ENCODE data around the gene MYO15B.

MYO15B gene

DNA sequence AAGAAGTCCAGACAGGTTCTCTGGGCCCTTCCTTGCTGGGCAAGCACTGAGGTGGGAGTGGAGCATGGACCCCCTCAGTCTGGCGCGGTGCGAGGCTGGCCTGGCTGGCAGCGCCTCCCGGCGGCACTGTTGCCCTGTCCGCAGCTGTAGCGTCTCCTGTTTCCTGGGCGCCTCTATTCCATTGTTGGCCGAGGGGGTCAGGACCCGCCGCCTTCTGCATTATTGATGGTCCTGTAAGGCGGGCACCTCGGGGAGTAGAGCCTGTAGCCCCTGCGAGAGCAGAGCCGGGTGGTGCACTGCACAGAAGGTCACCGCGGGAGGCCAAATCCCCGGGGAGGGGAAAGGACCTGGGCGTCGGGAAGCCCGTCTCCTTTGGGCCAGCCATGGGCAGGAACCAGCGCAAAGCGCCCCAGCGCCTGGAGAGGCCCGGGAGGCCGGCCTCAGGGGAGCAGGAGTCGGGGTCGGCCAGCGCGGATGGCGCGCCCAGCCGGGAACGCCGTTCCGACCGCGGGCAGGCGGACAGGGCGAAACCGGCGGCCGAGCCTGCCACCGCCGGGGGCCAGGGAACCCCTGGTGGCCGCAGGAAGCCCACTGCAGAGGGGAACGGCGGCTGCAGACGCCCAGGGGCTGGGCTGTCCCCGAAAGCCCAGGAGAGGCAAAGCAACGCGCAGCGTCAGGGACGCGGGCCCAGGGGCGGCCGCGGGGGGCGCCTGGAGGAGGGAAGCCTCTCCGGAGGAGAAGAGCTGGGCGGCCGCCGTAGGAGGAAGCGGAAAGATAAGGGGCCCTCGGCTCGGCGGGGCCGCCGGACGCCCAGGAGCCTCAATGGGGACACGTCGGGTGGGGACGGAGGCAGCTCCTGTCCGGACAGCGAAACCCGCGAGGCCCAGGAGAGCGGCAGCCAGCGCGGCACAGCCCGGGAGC is at the start of gene MYO15B:
TSS of gene MYO15B (plus strand) at position 126 of the 921 bp plus-strand sequence. CDS start at position 384, 258 bp downstream.
- DNase-seq: peak; percentile 53

DNA sequence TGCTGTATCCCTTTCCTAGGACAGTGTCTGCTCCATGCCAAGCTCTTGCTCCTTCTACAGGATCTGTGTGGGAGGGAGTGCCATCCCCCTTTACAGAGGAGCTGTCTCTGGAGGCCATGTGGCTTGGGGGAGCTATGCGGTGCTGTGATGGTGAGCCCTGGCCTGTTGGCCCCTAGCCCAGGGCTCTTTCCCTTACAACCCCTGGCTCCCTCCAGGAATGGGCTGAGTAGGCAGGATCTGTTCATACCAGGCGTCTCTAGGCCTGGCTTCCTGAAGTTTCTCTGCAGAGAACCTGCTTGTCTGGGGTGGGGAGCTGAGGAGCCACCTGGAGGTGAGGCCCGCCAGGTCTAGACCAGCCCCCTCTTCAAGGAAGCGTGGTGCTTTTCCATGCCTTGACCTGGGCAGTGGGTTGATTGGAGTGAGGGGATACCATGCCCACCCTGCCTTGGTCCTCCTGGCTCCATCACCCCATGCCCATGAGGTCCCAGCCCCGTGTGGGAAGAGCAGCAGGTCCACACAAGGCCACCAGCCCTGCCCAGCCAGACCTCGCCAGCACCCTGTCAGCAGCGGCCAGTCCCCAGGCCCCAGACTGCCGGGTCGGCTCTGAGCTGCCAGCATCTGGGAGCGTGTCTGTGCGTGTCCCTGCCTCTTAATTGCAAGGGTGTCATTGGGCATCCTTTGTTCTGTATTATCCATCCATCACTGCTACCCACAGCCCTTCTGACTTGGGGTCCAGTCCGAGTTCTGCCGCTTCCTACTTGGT is 47.5 kb upstream of the MYO15B start:
- no peak for DNase-seq

GRCh38 chr17:75540923-75541503 is 46.6 kb upstream of the MYO15B start:
- DNase-seq: peak; percentile 8

GRCh38 chr17:75542229-75542628 is 45.4 kb upstream of the MYO15B start:
- no peak for DNase-seq

GRCh38 chr17:75542728-75543336 is 44.8 kb upstream of the MYO15B start:
- DNase-seq: no peak

DNA sequence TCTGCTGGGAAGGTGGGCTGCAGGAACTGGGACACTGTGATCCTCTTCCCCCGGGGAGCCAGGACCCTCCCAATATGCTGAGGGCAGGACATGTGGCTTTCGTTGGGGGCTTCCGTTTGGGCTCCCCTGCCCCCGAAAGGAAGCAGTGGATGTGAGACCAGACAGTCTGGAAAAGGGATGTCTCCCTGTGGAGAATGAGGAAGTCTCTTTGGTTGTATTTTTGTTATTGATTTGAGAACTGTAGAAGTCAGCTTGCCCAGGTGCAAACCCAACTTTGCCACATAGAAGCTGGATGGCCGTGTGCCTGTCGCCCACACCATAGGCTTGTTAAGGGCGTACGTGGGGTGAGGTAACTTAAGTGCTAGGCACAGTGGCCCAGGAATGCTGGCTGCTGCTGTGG is 43.4 kb upstream of the MYO15B start:
- no peak for DNase-seq

DNA sequence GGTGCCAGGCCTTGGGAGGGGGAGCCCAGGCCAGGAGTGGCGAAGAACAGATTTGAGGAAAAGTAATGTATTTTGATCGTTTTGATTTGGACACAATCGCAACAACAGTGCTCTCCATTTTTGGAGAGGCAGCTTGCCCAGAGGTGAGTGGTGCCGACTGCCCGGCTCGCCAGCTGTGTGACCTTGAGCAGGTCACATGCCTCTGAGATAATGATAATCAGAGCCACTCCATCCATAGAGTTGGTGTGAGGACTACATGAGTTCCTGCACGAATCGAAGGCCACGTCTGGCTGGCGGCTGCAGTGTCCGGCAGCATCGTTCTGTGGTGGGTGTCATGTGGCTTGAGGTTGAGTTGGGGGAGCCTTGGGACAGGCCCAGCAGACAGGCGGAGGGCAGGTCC is 41.4 kb upstream of the MYO15B start:
- no peak for DNase-seq

DNA sequence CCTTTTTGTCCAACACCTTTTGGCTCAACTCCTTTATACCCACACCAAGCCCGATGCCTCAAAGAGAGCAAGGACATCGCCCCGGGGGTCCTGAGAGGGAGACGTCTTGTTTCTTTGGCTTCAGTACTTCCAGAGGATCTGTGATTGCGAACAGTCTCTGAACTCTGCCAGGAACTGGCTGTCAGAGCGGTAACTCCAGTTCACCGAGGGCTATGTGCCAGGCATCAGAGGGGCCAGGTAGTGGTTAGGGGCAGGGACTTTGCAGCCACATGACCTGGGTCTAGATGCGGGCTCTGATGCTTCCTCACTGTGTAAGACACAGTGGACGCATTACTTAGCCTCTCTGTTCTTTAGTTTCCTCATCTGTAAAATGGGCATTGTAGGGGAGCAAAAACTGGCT is 40.5 kb upstream of the MYO15B start:
- DNase-seq: no peak

DNA sequence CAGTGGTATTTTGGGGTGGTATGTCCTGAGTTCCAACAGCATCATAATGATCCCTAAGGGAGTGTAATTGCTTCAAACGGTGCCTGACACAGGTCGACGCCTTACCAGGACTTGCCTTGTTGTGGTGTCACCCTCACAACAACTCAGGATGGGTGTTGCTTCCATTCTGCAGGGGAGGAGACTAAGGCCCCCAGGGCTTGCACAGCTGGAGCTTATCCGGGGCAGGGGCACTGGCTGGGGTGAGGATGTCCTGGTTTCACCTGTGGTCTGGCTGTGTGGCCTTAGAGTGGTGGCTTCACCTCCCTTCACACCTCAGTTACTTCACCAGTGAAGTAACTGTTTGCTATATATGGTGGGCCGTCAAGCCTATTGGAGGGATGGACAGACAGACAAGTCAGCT is 38.8 kb upstream of the MYO15B start:
- DNase-seq: no peak

- peak; percentile 68 for DNase-seq
Observed at GRCh38 chr17:75549246-75550138, 38.1 kb upstream of the MYO15B start.

GRCh38 chr17:75550139-75550465 is 37.5 kb upstream of the MYO15B start:
- no peak for DNase-seq

DNA sequence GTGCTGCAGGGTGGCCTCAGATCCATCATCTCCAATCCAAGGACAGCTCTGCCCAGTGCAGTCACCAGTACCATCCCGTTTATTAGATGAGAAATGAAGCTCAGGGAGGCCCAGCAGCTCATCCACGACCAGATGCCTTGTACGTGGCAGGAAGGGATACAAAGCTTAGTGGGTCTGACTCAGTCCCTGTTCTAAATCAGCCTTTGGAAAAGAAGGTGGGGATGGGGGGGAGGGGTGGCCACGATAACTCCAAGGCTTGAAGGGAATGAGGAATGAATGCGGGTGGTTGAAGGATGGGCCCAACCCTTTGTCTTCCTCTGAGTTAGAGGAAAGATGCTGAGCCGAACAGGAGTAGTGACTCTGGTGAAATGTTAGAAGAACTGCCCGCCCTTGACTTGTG is 36.3 kb upstream of the MYO15B start:
- DNase-seq: no peak

- DNase-seq: no peak
Observed at GRCh38 chr17:75552425-75553294, 34.9 kb upstream of the MYO15B start.

GRCh38 chr17:75553295-75554110 is 34.1 kb upstream of the MYO15B start:
- no peak for DNase-seq

- no peak for DNase-seq
Observed at GRCh38 chr17:75555679-75556153, 31.9 kb upstream of the MYO15B start.

GRCh38 chr17:75557075-75557851 is 30.3 kb upstream of the MYO15B start:
- DNase-seq: peak; percentile 43

DNA sequence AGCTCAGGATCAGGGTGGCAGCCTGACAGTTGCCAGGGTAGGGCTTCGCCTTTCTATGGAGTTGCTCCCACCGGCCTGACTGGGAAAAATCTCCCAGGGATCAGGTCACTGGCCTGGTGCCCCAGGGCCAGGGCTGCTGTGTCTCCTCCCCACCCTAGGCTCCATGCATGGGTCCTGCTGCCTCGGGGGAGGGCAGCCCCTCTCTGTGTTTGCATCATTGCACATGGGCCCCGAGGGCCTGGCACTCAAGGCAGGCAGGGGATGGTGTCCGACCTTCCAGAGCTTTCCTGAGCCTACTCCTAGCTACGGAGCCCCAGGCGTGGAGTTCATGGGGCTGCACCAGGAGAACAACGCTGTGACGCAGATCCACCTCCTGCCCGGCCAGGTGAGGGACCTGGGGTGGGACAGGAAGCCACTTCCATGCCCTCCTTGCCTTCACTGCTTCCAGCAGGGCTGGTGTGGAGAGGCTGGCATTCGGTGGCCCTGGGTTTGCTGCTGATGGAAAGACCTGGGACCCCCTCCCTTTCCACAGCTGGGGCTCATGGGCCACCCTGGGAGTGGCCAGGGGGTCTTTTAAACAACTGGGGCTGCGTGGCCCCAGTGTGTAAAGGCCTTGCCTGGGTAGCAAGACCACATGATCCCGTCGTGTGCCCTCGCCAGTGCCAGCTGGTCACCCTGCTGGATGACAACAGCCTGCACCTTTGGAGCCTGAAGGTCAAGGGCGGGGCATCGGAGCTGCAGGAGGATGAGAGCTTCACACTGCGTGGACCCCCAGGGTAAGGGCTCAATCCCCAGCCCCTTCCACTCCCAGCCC is 29.5 kb upstream of the MYO15B start:
- DNase-seq: no peak
